GM23338 (cell line): ENCODE data around the gene OLFML2B.
"Not testable (repeated sequence)": the region's sequence is repeated elsewhere in the genome, so short reads cannot be mapped to it uniquely, and the experiment has no call there.

Experiments used
- CTCF ChIP-seq, 2 experiments: fragments of 200-600 bp in 1 of 2; sonication (generic) in 1 of 2; conservative IDR thresholded peaks; 2 replicates each; pipeline versions ENCODE4 v1.5.1 to v1.6.1; 2016 to 2017; ENCODE audit warnings: antibody characterized with exemption in 2 of 2, low read depth in 2 of 2, mild to moderate bottlenecking in 2 of 2, moderate library complexity in 1 of 2
- EZH2 ChIP-seq: fragments of 200-600 bp; sonication (generic); IDR thresholded peaks from one replicate; pipeline ENCODE4 v1.8.0; 2017; ENCODE audit warnings: antibody characterized with exemption, mild to moderate bottlenecking, low read depth; ENCODE audit not compliant: unreplicated experiment

DNA sequence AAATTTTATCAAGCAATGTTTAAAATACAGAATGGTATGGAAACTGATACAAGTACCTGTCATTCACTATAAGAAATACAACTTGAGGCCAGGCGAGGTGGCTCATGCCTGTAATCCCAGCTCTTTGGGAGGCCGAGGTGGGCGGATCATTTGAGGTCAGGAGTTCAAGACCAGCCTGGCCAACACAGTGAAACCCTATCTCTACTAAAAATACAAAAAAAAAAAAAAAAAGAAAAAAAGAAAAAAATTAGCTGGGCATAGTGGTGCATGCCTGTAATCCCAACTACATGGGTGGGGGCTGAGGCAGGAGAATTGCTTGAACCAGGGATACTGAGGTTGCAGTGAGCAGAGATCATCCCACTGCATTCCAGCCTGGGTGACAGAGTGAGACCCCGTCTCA, 43.2 kb upstream of the OLFML2B start:
- not testable (repeated sequence) for TF ChIP-seq CTCF (conservative IDR thresholded peaks at IDR 0.05; ENCODE audit: low read depth in 2 of 2); EZH2
